Measurements from ENCODE around the gene REC114. TPM values are rescaled to one million over a fixed set of nuclear protein-coding genes. Genes with fewer than 3 reads are reported as not detected.

Gene REC114
- total and polyA plus RNA-seq, 2 experiments from 2014 or later: not detected

- ATAC-seq: peak; percentile 36; the same call in 2 of the 3 replicates
- H3K79me2 ChIP-seq (replicated peaks; ENCODE audit: insufficient read depth): peaks cover 4% of the 10 kb centered on the region; the same call in 1 of the 2 replicates
- H3K4me3 Mint-ChIP-seq: no peak overlapping the region
- H3K36me3 ChIP-seq (ENCODE audit: insufficient read depth): peaks cover 38% of the 10 kb centered on the region
- H3K4me1 Mint-ChIP-seq: peaks cover 14% of the 10 kb centered on the region; the same call in 2 of the 3 replicates
- H3K27me3 ChIP-seq (ENCODE audit: insufficient read depth): no peaks in the 10 kb centered on the region
- H3K9me3 Mint-ChIP-seq: no peaks in the 10 kb centered on the region
- no peaks in the 10 kb centered on the region for H3K4me1 ChIP-seq (ENCODE audit: insufficient read depth)
- peaks cover 7% of the 10 kb centered on the region; the same call in 1 of the 2 replicates for H4K20me1 ChIP-seq (replicated peaks; ENCODE audit: insufficient read depth)
- H3K27me3 Mint-ChIP-seq (ENCODE audit: insufficient read depth, low read depth, poor library complexity): peaks cover 2% of the 10 kb centered on the region
- H3K36me3 Mint-ChIP-seq (ENCODE audit: low read depth): peaks cover 29% of the 10 kb centered on the region
- TF ChIP-seq STAT1 (IDR thresholded peaks at IDR 0.05; ENCODE audit: unreplicated experiment): no peak
- TF ChIP-seq ZNF114 (CRISPR knock-in tag; IDR thresholded peaks at IDR 0.05): no peak
- TF ChIP-seq CTCF (conservative IDR thresholded peaks at IDR 0.05; ENCODE audit: low read depth in 2 of 2): peak; percentile 46 to 59
- no peak overlapping the region for H3K27ac ChIP-seq (ENCODE audit: low read depth)
- H3K4me3 ChIP-seq: no peak overlapping the region
- no peak overlapping the region for H3K4me2 ChIP-seq
- peak; percentile 77 for DNase-seq (ENCODE audit: low spot score)
- H3K9me2 ChIP-seq (ENCODE audit: insufficient read depth): no peaks in the 10 kb centered on the region
- no peak overlapping the region for H2AFZ ChIP-seq
- no peaks in the 10 kb centered on the region for H3F3A ChIP-seq (replicated peaks; ENCODE audit: low read depth)
- no peak overlapping the region; the same call in 1 of the 2 replicates for H3K27ac Mint-ChIP-seq
Measured at GRCh38 chr15:73560501-73561117, 117.6 kb downstream of the REC114 start.

- Mint-ChIP-seq H3K27ac (peak overlapping the region; percentile 64; the same call in 1 of the 2 replicates), H3K36me3 (ENCODE audit: low read depth) (peaks cover 33% of the 10 kb centered on the region), H3K4me3 (no peak overlapping the region), H3K4me1 (no peaks in the 10 kb centered on the region), H3K9me3 (no peaks in the 10 kb centered on the region; the same call in 2 of the 3 replicates), H3K27me3 (ENCODE audit: insufficient read depth, low read depth, poor library complexity) (peaks cover 2% of the 10 kb centered on the region)
- Histone ChIP-seq H3K4me2 (no peak overlapping the region), H4K20me1 (replicated peaks; ENCODE audit: insufficient read depth) (peaks cover 12% of the 10 kb centered on the region), H3K27ac (ENCODE audit: low read depth) (no peak overlapping the region), H3F3A (replicated peaks; ENCODE audit: low read depth) (no peaks in the 10 kb centered on the region), H3K4me3 (no peak overlapping the region), H3K36me3 (ENCODE audit: insufficient read depth) (peaks cover 38% of the 10 kb centered on the region), H3K27me3 (ENCODE audit: insufficient read depth) (no peaks in the 10 kb centered on the region), H3K9me2 (ENCODE audit: insufficient read depth) (no peaks in the 10 kb centered on the region), H3K4me1 (ENCODE audit: insufficient read depth) (no peaks in the 10 kb centered on the region), H2AFZ (no peak overlapping the region), H3K79me2 (replicated peaks; ENCODE audit: insufficient read depth) (peaks cover 4% of the 10 kb centered on the region; the same call in 1 of the 2 replicates)
- DNase-seq (ENCODE audit: low spot score) (no peak), ATAC-seq (no peak)
- TF ChIP-seq STAT1 (IDR thresholded peaks at IDR 0.05; ENCODE audit: unreplicated experiment): no peak
- no peak for TF ChIP-seq ZNF114 (CRISPR knock-in tag; IDR thresholded peaks at IDR 0.05)
- no peak for TF ChIP-seq EZH2phosphoT487 (IDR thresholded peaks at IDR 0.05; ENCODE audit: unreplicated experiment)
- TF ChIP-seq JUNB (IDR thresholded peaks at IDR 0.05; ENCODE audit: unreplicated experiment): no peak
- no peak for TF ChIP-seq EZH2 (IDR thresholded peaks at IDR 0.05; ENCODE audit: low read depth, unreplicated experiment)
- no peak for TF ChIP-seq ETS1 (IDR thresholded peaks at IDR 0.05)
- no peak for TF ChIP-seq CREB1 (CRISPR knock-in tag; IDR thresholded peaks at IDR 0.05; ENCODE audit: low read depth)
- TF ChIP-seq POLR2AphosphoS5 (IDR thresholded peaks at IDR 0.05; ENCODE audit: low read depth): no peak
- no peak for TF ChIP-seq ZNF331 (CRISPR knock-in tag; IDR thresholded peaks at IDR 0.05; ENCODE audit: low read depth)
- TF ChIP-seq NANOG (IDR thresholded peaks at IDR 0.05; ENCODE audit: borderline replicate concordance): no peak
- no peak for TF ChIP-seq REST (IDR thresholded peaks at IDR 0.05; ENCODE audit: unreplicated experiment)
Measured at GRCh38 chr15:73564255-73564654, 121.3 kb downstream of the REC114 start.
